Osteoblast (primary cell): ENCODE results near the gene DLGAP1. TPM values are rescaled to one million over a fixed set of nuclear protein-coding genes. Genes with fewer than 3 reads are reported as not detected.

Experiments
- DNase-seq: peaks from one replicate; pipeline ENCODE4 v3.0.0; 2011; ENCODE audit warnings: low spot score, mixed read lengths; ENCODE audit not compliant: insufficient read length; ENCODE audit errors: missing footprints
- H2AFZ ChIP-seq: 2 replicates; pipeline ENCODE4 v1.6.0; 2011; ENCODE audit warnings: mild to moderate bottlenecking, low read length
- H3K27ac ChIP-seq: 2 replicates; pipeline ENCODE4 v1.5.1; 2011; ENCODE audit warnings: mild to moderate bottlenecking, low read depth, low read length, moderate library complexity
- H3K27me3 ChIP-seq: 2 replicates; pipeline ENCODE4 v1.6.0; 2012; ENCODE audit warnings: mild to moderate bottlenecking, control low read depth, inconsistent platforms, low read length, moderate library complexity; ENCODE audit not compliant: insufficient read depth
- H3K36me3 ChIP-seq: 2 replicates; pipeline ENCODE4 v1.5.1; 2011; ENCODE audit warnings: mild to moderate bottlenecking, low read length, control low read depth, moderate library complexity; ENCODE audit not compliant: insufficient read depth
- H3K4me1 ChIP-seq: 2 replicates; pipeline ENCODE4 v1.5.1; 2011; ENCODE audit warnings: mild to moderate bottlenecking, low read length, control low read depth, moderate library complexity; ENCODE audit not compliant: insufficient read depth
- H3K4me2 ChIP-seq: 2 replicates; pipeline ENCODE4 v1.6.0; 2011; ENCODE audit warnings: mild to moderate bottlenecking, low read length; ENCODE audit not compliant: insufficient read depth
- H3K4me3 ChIP-seq: fragments of 200-600 bp; sonication (generic); 3 replicates; pipeline ENCODE4 v1.5.1; 2012; ENCODE audit warnings: mild to moderate bottlenecking, low read length, inconsistent platforms; ENCODE audit not compliant: insufficient read depth
- H3K79me2 ChIP-seq: 2 replicates; pipeline ENCODE4 v1.6.0; 2012; ENCODE audit warnings: mild to moderate bottlenecking, low read length, control low read depth, inconsistent platforms; ENCODE audit not compliant: insufficient read depth
- H3K9me3 ChIP-seq: 2 replicates; pipeline ENCODE4 v1.5.1; 2011; ENCODE audit warnings: low read depth, low read length, control low read depth
- H4K20me1 ChIP-seq: 2 replicates; pipeline ENCODE4 v1.6.0; 2012; ENCODE audit warnings: mild to moderate bottlenecking, low read length, control low read depth; ENCODE audit not compliant: insufficient read depth
- CTCF ChIP-seq: IDR thresholded peaks from 2 replicates; pipeline ENCODE4 v1.5.1; 2011; ENCODE audit warnings: mild to moderate bottlenecking, low read depth, low read length, moderate library complexity; ENCODE audit errors: extremely low read depth
- total RNA-seq: library from RNA; depleted of rRNA; stranded (reverse); fragments of >200 nt; gene quantifications from 2 replicates; pipeline ENCODE4 v1.2.3, GENCODE V29; 2012

The DLGAP1 gene
- total RNA-seq, 1 donor: not detected

- Histone ChIP-seq H3K36me3 (no peaks in the 10 kb centered on the region), H3K4me2 (no peak overlapping the region), H4K20me1 (no peaks in the 10 kb centered on the region), H3K27me3 (no peaks in the 10 kb centered on the region), H2AFZ (no peak overlapping the region), H3K9me3 (peaks cover 5% of the 10 kb centered on the region), H3K4me3 (no peak overlapping the region), H3K27ac (no peak overlapping the region), H3K4me1 (no peaks in the 10 kb centered on the region), H3K79me2 (no peaks in the 10 kb centered on the region)
- TF ChIP-seq CTCF: no peak
- no peak for DNase-seq
Measured at GRCh38 chr18:4250141-4250540, 205.0 kb downstream of the DLGAP1 start.

- DNase-seq: peak; percentile 4
- Histone ChIP-seq H3K27ac (no peak overlapping the region), H3K27me3 (no peaks in the 10 kb centered on the region), H3K4me2 (no peak overlapping the region), H3K9me3 (peaks cover 5% of the 10 kb centered on the region), H3K4me1 (no peaks in the 10 kb centered on the region), H4K20me1 (no peaks in the 10 kb centered on the region), H3K4me3 (no peak overlapping the region), H2AFZ (no peak overlapping the region), H3K36me3 (no peaks in the 10 kb centered on the region), H3K79me2 (no peaks in the 10 kb centered on the region)
- no peak for TF ChIP-seq CTCF
Measured at GRCh38 chr18:4248686-4249085, 206.4 kb downstream of the DLGAP1 start.

- no peak overlapping the region for H2AFZ ChIP-seq
- H3K4me3 ChIP-seq: no peak overlapping the region
- no peaks in the 10 kb centered on the region for H3K36me3 ChIP-seq
- no peak for DNase-seq
- no peak overlapping the region for H3K4me2 ChIP-seq
- no peaks in the 10 kb centered on the region for H4K20me1 ChIP-seq
- no peaks in the 10 kb centered on the region for H3K4me1 ChIP-seq
- no peaks in the 10 kb centered on the region for H3K79me2 ChIP-seq
- peaks cover 10% of the 10 kb centered on the region for H3K9me3 ChIP-seq
- no peaks in the 10 kb centered on the region for H3K27me3 ChIP-seq
- H3K27ac ChIP-seq: no peak overlapping the region
- TF ChIP-seq CTCF: no peak
Measured at GRCh38 chr18:4246374-4246773, 208.7 kb downstream of the DLGAP1 start.

- H3K36me3 ChIP-seq: no peaks in the 10 kb centered on the region
- no peaks in the 10 kb centered on the region for H3K79me2 ChIP-seq
- H2AFZ ChIP-seq: no peak overlapping the region
- H3K27ac ChIP-seq: no peak overlapping the region
- H4K20me1 ChIP-seq: no peaks in the 10 kb centered on the region
- H3K4me3 ChIP-seq: no peak overlapping the region
- TF ChIP-seq CTCF: no peak
- H3K27me3 ChIP-seq: no peaks in the 10 kb centered on the region
- H3K4me2 ChIP-seq: no peak overlapping the region
- DNase-seq: no peak
- peaks cover 10% of the 10 kb centered on the region for H3K9me3 ChIP-seq
- no peaks in the 10 kb centered on the region for H3K4me1 ChIP-seq
Measured at GRCh38 chr18:4245456-4245855, 209.7 kb downstream of the DLGAP1 start.
